NCI-H510A (cell line): Measurements from ENCODE around the gene HLA-DQA2.
"Not testable (repeated sequence)": the region's sequence is repeated elsewhere in the genome, so short reads cannot be mapped to it uniquely, and the experiment has no call there.

Source experiments
- DNase-seq: peaks from one replicate; lab custom pipeline; 2025; lab: John Stamatoyannopoulos, UW

The HLA-DQA2 gene

GRCh38 chr6:32741031-32741960 is at the start of gene HLA-DQA2:
Gene HLA-DQA2, plus strand, starts transcription at chr6:32741391. Its CDS starts 53 bp downstream, at chr6:32741444.
- DNase-seq: no peak

GRCh38 chr6:32692019-32692418 is 49.2 kb upstream of the HLA-DQA2 start:
- no peak for DNase-seq

- DNase-seq: no peak
These were observed 44.2 kb upstream of the HLA-DQA2 start for GRCh38 chr6:32697031-32697430.

- peak; percentile 5 for DNase-seq
These were observed 40.7 kb upstream of the HLA-DQA2 start for GRCh38 chr6:32700391-32701040.

GRCh38 chr6:32703347-32703746 is 37.8 kb upstream of the HLA-DQA2 start:
- DNase-seq: no peak

GRCh38 chr6:32705164-32705563 is 36.0 kb upstream of the HLA-DQA2 start:
- DNase-seq: not testable (repeated sequence)

GRCh38 chr6:32709625-32710024 is 31.6 kb upstream of the HLA-DQA2 start:
- DNase-seq: no peak

- DNase-seq: no peak
These were observed 27.9 kb upstream of the HLA-DQA2 start for GRCh38 chr6:32713241-32713640.

- DNase-seq: no peak
These were observed 24.8 kb upstream of the HLA-DQA2 start for GRCh38 chr6:32716396-32716795.

- no peak for DNase-seq
These were observed 22.3 kb upstream of the HLA-DQA2 start for GRCh38 chr6:32718879-32719278.

- no peak for DNase-seq
These were observed 3.1 kb upstream of the HLA-DQA2 start for GRCh38 chr6:32738126-32738525.

- DNase-seq: no peak
These were observed 1.2 kb downstream of the HLA-DQA2 start for GRCh38 chr6:32742374-32742773.

- DNase-seq: no peak
These were observed 3.6 kb downstream of the HLA-DQA2 start for GRCh38 chr6:32744776-32745175.

- not testable (repeated sequence) for DNase-seq
These were observed 4.5 kb downstream of the HLA-DQA2 start for GRCh38 chr6:32745649-32746048.

GRCh38 chr6:32752580-32752979 is 11.4 kb downstream of the HLA-DQA2 start:
- no peak for DNase-seq

- DNase-seq: no peak
These were observed 18.5 kb downstream of the HLA-DQA2 start for GRCh38 chr6:32759669-32760068.

- DNase-seq: no peak
These were observed 19.9 kb downstream of the HLA-DQA2 start for GRCh38 chr6:32761072-32761471.

- no peak for DNase-seq
These were observed 20.4 kb downstream of the HLA-DQA2 start for GRCh38 chr6:32761548-32761947.

GRCh38 chr6:32763421-32763820 is 22.2 kb downstream of the HLA-DQA2 start, which contains the start of gene HLA-DQB2:
Gene HLA-DQB2, minus strand, starts transcription at chr6:32763532. Its CDS starts 62 bp downstream, at chr6:32763470.
- no peak for DNase-seq

- no peak for DNase-seq
These were observed 22.9 kb downstream of the HLA-DQA2 start for GRCh38 chr6:32764048-32764447.

- no peak for DNase-seq
These were observed 31.5 kb downstream of the HLA-DQA2 start for GRCh38 chr6:32772656-32773055.

- no peak for DNase-seq
These were observed 33.2 kb downstream of the HLA-DQA2 start for GRCh38 chr6:32774426-32774825.

GRCh38 chr6:32775071-32775470 is 33.9 kb downstream of the HLA-DQA2 start:
- no peak for DNase-seq
